Stimulated activated CD8-positive, alpha-beta memory T cell treated with anti-CD3 and anti-CD28 coated beads, Interleukin-4, amount 100 ng/mL, for 4 hours (primary cell): Measurements from ENCODE around the gene ECEL1.
"Not testable (repeated sequence)": the region's sequence is repeated elsewhere in the genome, so short reads cannot be mapped to it uniquely, and the experiment has no call there.

Experiments used
- DNase-seq, 2 donors: peaks; one replicate each; pipeline ENCODE4 v3.0.0-alpha.2; 2020; ENCODE audit warnings: low read depth in 2 of 2, low spot score in 1 of 2

The ECEL1 gene

GRCh38 chr2:232443669-232444408 is 43.8 kb downstream of the ECEL1 start:
- DNase-seq, result not testable (repeated sequence)

GRCh38 chr2:232443047-232443446 is 44.6 kb downstream of the ECEL1 start:
- DNase-seq, result not testable (repeated sequence)

- DNase-seq, result not testable (repeated sequence)
Observed at GRCh38 chr2:232442431-232442830, 45.2 kb downstream of the ECEL1 start.

- not testable (repeated sequence) for DNase-seq
Observed at GRCh38 chr2:232441922-232442321, 45.7 kb downstream of the ECEL1 start.

GRCh38 chr2:232441147-232441651 is 46.4 kb downstream of the ECEL1 start:
- no peak for DNase-seq

- peak; percentile 60 to 83 for DNase-seq
Observed at GRCh38 chr2:232440220-232441018, 47.2 kb downstream of the ECEL1 start.

GRCh38 chr2:232439758-232440135 is 47.9 kb downstream of the ECEL1 start:
- no peak for DNase-seq

GRCh38 chr2:232438951-232439757 is 48.5 kb downstream of the ECEL1 start:
- peak in 1 of 2 donors; percentile 13 for DNase-seq

- DNase-seq, result no peak
Observed at GRCh38 chr2:232438091-232438490, 49.5 kb downstream of the ECEL1 start.

- no peak for DNase-seq
Observed at GRCh38 chr2:232437195-232437571, 50.5 kb downstream of the ECEL1 start.

GRCh38 chr2:232436381-232437194 is 51.0 kb downstream of the ECEL1 start:
- no peak for DNase-seq

GRCh38 chr2:232435805-232436204 is 51.8 kb downstream of the ECEL1 start:
- no peak for DNase-seq

GRCh38 chr2:232435375-232435648 is 52.3 kb downstream of the ECEL1 start:
- DNase-seq, result no peak

- DNase-seq, result no peak
Observed at GRCh38 chr2:232434563-232435374, 52.9 kb downstream of the ECEL1 start.

- no peak for DNase-seq
Observed at GRCh38 chr2:232434091-232434490, 53.5 kb downstream of the ECEL1 start.

GRCh38 chr2:232433622-232434021 is 54.0 kb downstream of the ECEL1 start:
- not testable (repeated sequence) for DNase-seq

- no peak for DNase-seq
Observed at GRCh38 chr2:232432598-232433184, 54.9 kb downstream of the ECEL1 start.

- no peak for DNase-seq
Observed at GRCh38 chr2:232431705-232432590, 55.7 kb downstream of the ECEL1 start.
